Stomach (tissue), 9 donors: ENCODE data around the gene IL1RAPL2. TPM values are rescaled to one million over a fixed set of nuclear protein-coding genes. Genes with fewer than 3 reads are reported as not detected.

Source experiments
- DNase-seq, 2 donors: peaks; one replicate each; pipeline versions ENCODE4 v3.0.0 to v3.0.0-alpha.2; 2013 to 2019
- H3K27ac ChIP-seq, 5 donors: fragments of 200-600 bp in 4 of 5; sonication (generic) in 4 of 5; one replicate each; pipeline ENCODE4 v1.5.1; 2013 to 2019; ENCODE audit warnings: mild to moderate bottlenecking in 1 of 5, moderate library complexity in 1 of 5
- H3K27me3 ChIP-seq, 3 donors: fragments of 200-600 bp; sonication (generic); one replicate each; pipeline ENCODE4 v1.5.1; 2017 to 2019; ENCODE audit warnings: mixed run types in 1 of 3
- H3K36me3 ChIP-seq, 4 donors: fragments of 200-600 bp; sonication (generic); 1 replicate in 3 of 4; 2 replicates in 1 of 4; pipeline ENCODE4 v1.5.1; 2016 to 2019
- H3K4me1 ChIP-seq, 4 donors: fragments of 200-600 bp; sonication (generic); one replicate each; pipeline ENCODE4 v1.5.1; 2016 to 2019
- H3K4me3 ChIP-seq, 4 donors: fragments of 200-600 bp; sonication (generic) in 3 of 4; one replicate each; pipeline ENCODE4 v1.5.1; 2016 to 2019; ENCODE audit warnings: mild to moderate bottlenecking in 1 of 4
- H3K9me3 ChIP-seq, 4 donors: fragments of 200-600 bp; sonication (generic); one replicate each; pipeline ENCODE4 v1.5.1; 2016 to 2019
- EP300 ChIP-seq: sonication (generic); formaldehyde crosslinking; IDR thresholded peaks from one replicate; pipeline ENCODE4 v1.6.1; 2017; ENCODE audit warnings: antibody characterized with exemption
- POLR2A ChIP-seq, 4 donors: fragments of 450-650 bp; IDR thresholded peaks; one replicate each; pipeline ENCODE4 v1.6.1; 2016; ENCODE audit warnings: antibody characterized with exemption in 4 of 4, control low read depth in 2 of 4, mild to moderate bottlenecking in 1 of 4, moderate library complexity in 1 of 4
- POLR2AphosphoS5 ChIP-seq, 3 donors: sonication (generic); formaldehyde crosslinking; IDR thresholded peaks; one replicate each; pipeline ENCODE4 v1.6.1; 2016; ENCODE audit warnings: antibody characterized with exemption in 3 of 3
- WGBS, 5 donors: extraction: QIAGEN DNeasy Blood & Tissue Kit in 3 of 5; methylation state at CpG; one replicate each; pipeline versions ENCODE4 v1.1.5 to v1.1.7; 2013 to 2018; 5-methylcytosine and 5-hydroxymethylcytosine counted together
- intact Hi-C: fragments of 100-400 bp; cut with DNase I; formaldehyde crosslinking; loops from one replicate; pipeline ENCODE4 v1.15.1; 2023; ENCODE audit warnings: low total_unique reads
- polyA plus RNA-seq, 3 donors: library from polyadenylated mRNA; stranded (reverse); fragments of 200-250 nt; gene quantifications; one replicate each; pipeline ENCODE4 v1.2.3, GENCODE V29; 2013
- total RNA-seq, 5 donors: library from RNA; depleted of rRNA; stranded (reverse); fragments of >200 nt; gene quantifications; one replicate each; pipeline versions ENCODE4 v1.1.0 to v1.2.3, GENCODE V29; 2014 to 2016
- TF ChIP-seq, protein P1 (sequence below), 7 experiments: fragments of 450-650 bp in 4 of 7; fragments of 200-600 bp in 3 of 7; sonication (generic) in 3 of 7; IDR thresholded peaks; one replicate each; pipeline ENCODE4 v1.5.1; 2016 to 2019; ENCODE audit warnings: antibody characterized with exemption in 7 of 7, control low read depth in 2 of 7, mild to moderate bottlenecking in 1 of 7
- donor health status: healthy with polysubstance abuse.
- donor health status: Bipolar disorder and iron deficiency.
- donor health status: healthy.

The IL1RAPL2 gene
- total and polyA plus RNA-seq, 8 donors, result 1.1 TPM; not detected in 7

DNA sequence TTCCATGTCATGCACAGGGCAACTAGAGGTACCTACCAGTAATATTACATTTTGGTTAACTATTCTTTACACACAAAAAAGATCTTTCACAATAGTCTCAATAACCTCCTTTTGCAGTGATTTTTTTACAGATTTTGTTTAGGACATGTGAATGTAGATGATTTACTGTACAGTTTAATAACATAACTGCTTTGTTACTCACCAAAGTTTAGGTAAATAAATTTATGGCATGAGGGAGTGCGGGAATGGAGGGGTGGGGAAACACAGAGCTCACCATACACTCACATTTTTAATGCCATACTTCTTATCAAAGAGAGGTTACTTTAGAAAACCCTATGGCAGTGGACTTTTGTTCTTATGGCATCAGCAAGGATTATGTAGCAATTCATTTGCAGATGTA, 747.6 kb downstream of the IL1RAPL2 start:
- intact Hi-C loops, result no loop called here

DNA sequence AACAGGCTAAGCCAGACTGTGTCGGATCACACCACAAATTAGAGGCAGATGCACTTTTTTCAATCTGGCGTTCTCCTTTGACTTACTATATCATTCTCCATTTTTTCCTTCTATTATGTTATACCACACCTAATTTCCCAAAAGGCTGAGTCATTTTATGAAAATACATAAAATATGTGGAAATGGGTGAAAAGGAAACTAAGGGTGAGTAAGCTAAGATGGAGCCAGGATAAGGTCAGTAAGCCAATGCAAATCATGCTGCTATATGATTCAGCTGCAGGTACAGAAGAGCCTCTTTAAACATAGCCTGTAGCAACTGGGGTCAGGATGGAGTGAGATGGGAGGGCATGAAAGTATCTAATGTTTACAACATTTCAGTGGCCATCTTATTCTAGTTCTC, 748.5 kb downstream of the IL1RAPL2 start:
- no peak overlapping the region for H3K27ac ChIP-seq
- WGBS, 5 donors, result 78 to 97% (median 80%) methylated on average over 2 of the region's 2 CpGs
- intact Hi-C loops, result no loop called here
- no peaks in the 10 kb centered on the region for H3K27me3 ChIP-seq
- TF ChIP-seq, protein P1, sequence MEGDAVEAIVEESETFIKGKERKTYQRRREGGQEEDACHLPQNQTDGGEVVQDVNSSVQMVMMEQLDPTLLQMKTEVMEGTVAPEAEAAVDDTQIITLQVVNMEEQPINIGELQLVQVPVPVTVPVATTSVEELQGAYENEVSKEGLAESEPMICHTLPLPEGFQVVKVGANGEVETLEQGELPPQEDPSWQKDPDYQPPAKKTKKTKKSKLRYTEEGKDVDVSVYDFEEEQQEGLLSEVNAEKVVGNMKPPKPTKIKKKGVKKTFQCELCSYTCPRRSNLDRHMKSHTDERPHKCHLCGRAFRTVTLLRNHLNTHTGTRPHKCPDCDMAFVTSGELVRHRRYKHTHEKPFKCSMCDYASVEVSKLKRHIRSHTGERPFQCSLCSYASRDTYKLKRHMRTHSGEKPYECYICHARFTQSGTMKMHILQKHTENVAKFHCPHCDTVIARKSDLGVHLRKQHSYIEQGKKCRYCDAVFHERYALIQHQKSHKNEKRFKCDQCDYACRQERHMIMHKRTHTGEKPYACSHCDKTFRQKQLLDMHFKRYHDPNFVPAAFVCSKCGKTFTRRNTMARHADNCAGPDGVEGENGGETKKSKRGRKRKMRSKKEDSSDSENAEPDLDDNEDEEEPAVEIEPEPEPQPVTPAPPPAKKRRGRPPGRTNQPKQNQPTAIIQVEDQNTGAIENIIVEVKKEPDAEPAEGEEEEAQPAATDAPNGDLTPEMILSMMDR (IDR thresholded peaks at IDR 0.05), result no peak
- TF ChIP-seq POLR2AphosphoS5 (IDR thresholded peaks at IDR 0.05) (no peak), POLR2A (IDR thresholded peaks at IDR 0.05) (no peak), EP300 (no peak)
- no peak overlapping the region for H3K4me3 ChIP-seq
- H3K9me3 ChIP-seq, result no peaks in the 10 kb centered on the region
- no peaks in the 10 kb centered on the region for H3K4me1 ChIP-seq
- no peak for DNase-seq
- no peaks in the 10 kb centered on the region for H3K36me3 ChIP-seq

More for the DNA sequence above, 747.6 kb downstream of the IL1RAPL2 start:
- Histone ChIP-seq H3K27me3 (no peaks in the 10 kb centered on the region), H3K36me3 (no peaks in the 10 kb centered on the region), H3K4me3 (no peak overlapping the region), H3K9me3 (no peaks in the 10 kb centered on the region), H3K27ac (no peak overlapping the region), H3K4me1 (no peaks in the 10 kb centered on the region)
- TF ChIP-seq EP300, result no peak
- no peak for TF ChIP-seq POLR2A (IDR thresholded peaks at IDR 0.05)
- TF ChIP-seq, protein P1 (IDR thresholded peaks at IDR 0.05), result no peak
- no peak for TF ChIP-seq POLR2AphosphoS5 (IDR thresholded peaks at IDR 0.05)
- WGBS, 5 donors, result 50 to 82% (median 57%) methylated on average over 1 of the region's 1 CpG
- DNase-seq, result no peak

DNA sequence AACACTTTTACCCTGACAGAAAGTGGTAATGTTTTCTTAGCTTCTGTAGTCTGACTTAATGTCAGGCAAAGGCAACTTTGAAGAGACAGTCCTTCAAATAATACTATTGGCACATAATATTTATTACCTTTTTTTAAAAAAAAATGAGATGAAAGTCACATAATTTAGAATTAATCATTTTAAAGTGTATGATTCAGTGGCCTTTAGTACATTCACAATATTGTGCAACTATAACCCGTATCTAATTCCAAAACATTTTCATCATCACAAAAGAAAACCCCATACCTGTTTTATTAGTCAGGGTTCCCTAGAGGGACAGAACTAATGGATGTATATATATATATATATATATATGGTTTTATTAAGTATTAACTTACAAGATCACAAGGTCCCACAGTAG, 749.2 kb downstream of the IL1RAPL2 start:
- TF ChIP-seq POLR2A (IDR thresholded peaks at IDR 0.05), result no peak
- TF ChIP-seq, protein P1 (IDR thresholded peaks at IDR 0.05), result no peak
- TF ChIP-seq EP300, result no peak
- TF ChIP-seq POLR2AphosphoS5 (IDR thresholded peaks at IDR 0.05), result no peak
- no peaks in the 10 kb centered on the region for H3K9me3 ChIP-seq
- no peak overlapping the region for H3K4me3 ChIP-seq
- WGBS, 5 donors, result 78 to 86% (median 79%) methylated on average over 1 of the region's 1 CpG
- no peak overlapping the region for H3K27ac ChIP-seq
- DNase-seq, result no peak
- no peaks in the 10 kb centered on the region for H3K36me3 ChIP-seq
- H3K27me3 ChIP-seq, result no peaks in the 10 kb centered on the region
- intact Hi-C loops, result no loop called here
- no peaks in the 10 kb centered on the region for H3K4me1 ChIP-seq

DNA sequence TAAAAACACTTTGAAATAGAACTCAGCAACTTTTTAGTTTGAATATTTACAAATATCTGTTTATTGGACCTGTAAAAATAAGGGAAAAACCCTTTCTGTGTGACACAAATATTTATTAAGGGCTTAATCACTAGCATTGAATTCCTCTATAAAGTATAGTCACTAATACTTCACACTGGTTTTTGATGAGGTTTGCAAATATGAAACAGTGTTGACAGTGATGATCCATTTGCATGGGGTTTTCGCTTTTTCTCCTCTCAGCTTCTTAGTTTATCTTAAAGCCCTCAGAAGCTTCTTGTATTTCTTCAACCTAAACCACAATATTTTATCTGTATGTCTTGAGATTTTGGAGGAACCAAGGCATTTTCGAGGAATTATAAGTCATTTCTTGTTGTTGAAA, 751.1 kb downstream of the IL1RAPL2 start:
- intact Hi-C loops, result no loop called here
- Histone ChIP-seq H3K36me3 (no peaks in the 10 kb centered on the region), H3K27me3 (no peaks in the 10 kb centered on the region), H3K27ac (no peak overlapping the region), H3K4me3 (no peak overlapping the region), H3K4me1 (no peaks in the 10 kb centered on the region), H3K9me3 (no peaks in the 10 kb centered on the region)
- no peak for TF ChIP-seq EP300
- TF ChIP-seq POLR2A (IDR thresholded peaks at IDR 0.05), result no peak
- no peak for TF ChIP-seq POLR2AphosphoS5 (IDR thresholded peaks at IDR 0.05)
- TF ChIP-seq, protein P1 (IDR thresholded peaks at IDR 0.05), result no peak
- WGBS, 5 donors, result 66 to 84% (median 79%) methylated on average over 2 of the region's 2 CpGs
- DNase-seq, result no peak
